ENCODE data around the gene FBN2.
A peak's percentile ranks its signal among the peaks of the same experiment; 100 is the strongest.

FBN2 gene

GRCh38 chr5:128273736-128274135 lies 264.3 kb downstream of the FBN2 start:
- Histone ChIP-seq H3K9me3 (ENCODE audit: severe bottlenecking) (no peaks in the 10 kb centered on the region), H3K27ac (ENCODE audit: poor library complexity, severe bottlenecking) (no peak overlapping the region), H3K36me3 (ENCODE audit: low read depth) (peaks cover 90% of the 10 kb centered on the region), H3K4me1 (ENCODE audit: insufficient read depth, poor library complexity, severe bottlenecking) (no peaks in the 10 kb centered on the region), H3K4me3 (ENCODE audit: severe bottlenecking) (no peak overlapping the region), H3K27me3 (ENCODE audit: insufficient read depth, poor library complexity, severe bottlenecking) (no peaks in the 10 kb centered on the region)
- no peak for TF ChIP-seq CTCF (IDR thresholded peaks at IDR 0.05; ENCODE audit: poor library complexity, severe bottlenecking)
- ATAC-seq (ENCODE audit: low read depth) (no peak), DNase-seq (ENCODE audit: low spot score) (no peak)

GRCh38 chr5:128271859-128272464 lies 266.1 kb downstream of the FBN2 start:
- no peaks in the 10 kb centered on the region for H3K27me3 ChIP-seq (ENCODE audit: insufficient read depth, poor library complexity, severe bottlenecking)
- no peak for TF ChIP-seq CTCF (IDR thresholded peaks at IDR 0.05; ENCODE audit: poor library complexity, severe bottlenecking)
- H3K36me3 ChIP-seq (ENCODE audit: low read depth) = peaks cover 82% of the 10 kb centered on the region
- no peak overlapping the region for H3K27ac ChIP-seq (ENCODE audit: poor library complexity, severe bottlenecking)
- H3K9me3 ChIP-seq (ENCODE audit: severe bottlenecking) = no peaks in the 10 kb centered on the region
- H3K4me1 ChIP-seq (ENCODE audit: insufficient read depth, poor library complexity, severe bottlenecking) = no peaks in the 10 kb centered on the region
- DNase-seq (ENCODE audit: low spot score) (no peak), ATAC-seq (ENCODE audit: low read depth) (peak; percentile 70)
- H3K4me3 ChIP-seq (ENCODE audit: severe bottlenecking) = no peak overlapping the region

GRCh38 chr5:128271071-128271470 lies 267.0 kb downstream of the FBN2 start:
- no peak overlapping the region for H3K27ac ChIP-seq (ENCODE audit: poor library complexity, severe bottlenecking)
- ATAC-seq (ENCODE audit: low read depth) (no peak), DNase-seq (ENCODE audit: low spot score) (no peak)
- no peak for TF ChIP-seq CTCF (IDR thresholded peaks at IDR 0.05; ENCODE audit: poor library complexity, severe bottlenecking)
- no peaks in the 10 kb centered on the region for H3K9me3 ChIP-seq (ENCODE audit: severe bottlenecking)
- no peaks in the 10 kb centered on the region for H3K4me1 ChIP-seq (ENCODE audit: insufficient read depth, poor library complexity, severe bottlenecking)
- H3K36me3 ChIP-seq (ENCODE audit: low read depth) = peaks cover 81% of the 10 kb centered on the region
- no peaks in the 10 kb centered on the region for H3K27me3 ChIP-seq (ENCODE audit: insufficient read depth, poor library complexity, severe bottlenecking)
- no peak overlapping the region for H3K4me3 ChIP-seq (ENCODE audit: severe bottlenecking)

GRCh38 chr5:128264564-128265360 lies 273.3 kb downstream of the FBN2 start:
- H3K4me1 ChIP-seq (ENCODE audit: insufficient read depth, poor library complexity, severe bottlenecking) = no peaks in the 10 kb centered on the region
- H3K9me3 ChIP-seq (ENCODE audit: severe bottlenecking) = no peaks in the 10 kb centered on the region
- no peak overlapping the region for H3K27ac ChIP-seq (ENCODE audit: poor library complexity, severe bottlenecking)
- no peaks in the 10 kb centered on the region for H3K27me3 ChIP-seq (ENCODE audit: insufficient read depth, poor library complexity, severe bottlenecking)
- no peak overlapping the region for H3K4me3 ChIP-seq (ENCODE audit: severe bottlenecking)
- no peak for TF ChIP-seq CTCF (IDR thresholded peaks at IDR 0.05; ENCODE audit: poor library complexity, severe bottlenecking)
- H3K36me3 ChIP-seq (ENCODE audit: low read depth) = peaks cover 76% of the 10 kb centered on the region
- DNase-seq (ENCODE audit: low spot score) (no peak), ATAC-seq (ENCODE audit: low read depth) (no peak)

GRCh38 chr5:128263357-128263756 lies 274.7 kb downstream of the FBN2 start:
- H3K4me1 ChIP-seq (ENCODE audit: insufficient read depth, poor library complexity, severe bottlenecking) = no peaks in the 10 kb centered on the region
- no peak overlapping the region for H3K27ac ChIP-seq (ENCODE audit: poor library complexity, severe bottlenecking)
- ATAC-seq (ENCODE audit: low read depth) = no peak; the same call in 2 of the 3 replicates
- no peak for TF ChIP-seq CTCF (IDR thresholded peaks at IDR 0.05; ENCODE audit: poor library complexity, severe bottlenecking)
- no peaks in the 10 kb centered on the region for H3K27me3 ChIP-seq (ENCODE audit: insufficient read depth, poor library complexity, severe bottlenecking)
- peaks cover 84% of the 10 kb centered on the region for H3K36me3 ChIP-seq (ENCODE audit: low read depth)
- H3K9me3 ChIP-seq (ENCODE audit: severe bottlenecking) = no peaks in the 10 kb centered on the region
- H3K4me3 ChIP-seq (ENCODE audit: severe bottlenecking) = no peak overlapping the region
- no peak for DNase-seq (ENCODE audit: low spot score)
